CD4-positive, alpha-beta T cell treated with Interleukin-12 subunit alpha and Interleukin-12 subunit beta, for 1 hour (primary cell): ENCODE results near the gene LSM8.
"Not testable (repeated sequence)": the region's sequence is repeated elsewhere in the genome, so short reads cannot be mapped to it uniquely, and the experiment has no call there.

Experiments
- DNase-seq: peaks from one replicate; pipeline ENCODE4 v3.0.0-alpha.2; 2020

The LSM8 gene

DNA sequence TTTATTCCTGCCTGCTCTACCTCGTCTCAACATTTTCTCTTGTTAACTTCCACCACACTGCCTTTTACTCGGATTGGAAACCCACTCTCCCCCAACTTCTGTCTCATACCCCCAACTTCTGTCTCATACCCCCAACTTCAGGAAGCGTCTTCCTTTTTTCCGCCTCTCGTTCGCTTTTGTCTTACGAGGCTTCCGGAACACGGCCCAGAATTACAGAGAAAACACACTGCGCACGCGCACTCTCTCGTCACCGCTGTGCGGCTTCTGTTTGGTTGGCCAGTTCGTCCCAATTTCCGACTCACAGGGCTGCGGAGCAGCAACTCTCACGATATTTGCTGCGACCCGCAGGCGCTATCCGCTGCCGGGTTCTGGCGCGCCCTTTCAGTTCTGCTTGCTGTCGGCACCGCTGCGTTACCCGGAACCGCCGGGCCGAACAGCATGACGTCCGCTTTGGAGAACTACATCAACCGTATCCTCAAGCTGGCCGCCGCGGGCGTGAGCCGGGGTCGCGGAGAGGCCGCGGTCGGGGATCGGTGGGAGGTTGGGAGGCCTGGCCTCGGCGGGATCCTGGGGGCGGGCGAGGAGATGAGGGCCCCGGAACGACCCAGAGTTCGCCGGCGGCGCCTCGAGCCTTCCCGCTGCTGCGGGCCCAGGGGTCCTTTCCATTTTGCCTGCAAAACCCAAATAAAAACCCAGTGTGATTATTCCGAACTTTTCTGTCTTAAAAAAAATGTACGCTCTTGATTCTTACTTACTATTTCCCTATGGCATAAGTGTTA is at the start of gene LSM8:
TSS of gene LSM8 (plus strand) at position 379 of the 779 bp plus-strand sequence. CDS start at position 439, 60 bp downstream.
- peak; percentile 98 for DNase-seq

DNA sequence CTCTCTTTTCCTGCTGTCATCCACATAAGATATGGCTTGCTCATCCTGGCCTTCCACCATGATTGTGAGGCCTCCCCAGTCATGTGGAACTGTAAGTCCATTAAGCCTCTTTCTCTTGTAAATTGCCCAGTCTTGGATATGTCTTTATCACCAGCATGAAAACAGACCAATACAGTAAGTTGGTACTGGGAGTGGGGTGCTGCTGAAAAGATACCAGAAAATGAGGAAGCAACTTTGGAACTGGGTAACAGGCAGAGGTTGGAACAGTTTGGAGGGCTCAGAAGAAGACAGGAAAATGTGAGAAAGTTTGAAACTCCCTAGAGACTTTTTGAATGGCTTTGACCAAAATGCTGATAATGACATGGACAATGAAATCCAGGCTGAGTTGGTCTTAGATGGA is 49.5 kb upstream of the LSM8 start:
- not testable (repeated sequence) for DNase-seq

DNA sequence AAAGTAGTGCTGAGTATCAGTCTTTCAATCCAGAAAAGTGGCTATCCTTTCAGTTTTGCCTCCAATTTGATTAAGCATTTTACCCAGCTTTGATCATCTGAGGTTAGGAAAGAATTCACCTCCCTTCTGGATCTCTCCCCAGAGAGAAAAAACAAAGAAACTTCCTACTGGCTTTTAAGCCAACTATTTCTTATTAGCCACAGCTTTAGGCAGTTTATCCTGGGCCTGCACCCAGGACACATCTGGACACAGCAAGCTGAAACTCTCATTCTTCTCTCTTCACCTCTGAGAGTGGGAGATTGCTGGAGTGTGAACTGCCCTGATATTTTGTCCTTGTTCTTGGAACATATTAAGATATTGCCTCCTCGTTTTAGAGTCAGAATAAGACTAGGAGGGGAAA is 43.5 kb upstream of the LSM8 start:
- DNase-seq = no peak

DNA sequence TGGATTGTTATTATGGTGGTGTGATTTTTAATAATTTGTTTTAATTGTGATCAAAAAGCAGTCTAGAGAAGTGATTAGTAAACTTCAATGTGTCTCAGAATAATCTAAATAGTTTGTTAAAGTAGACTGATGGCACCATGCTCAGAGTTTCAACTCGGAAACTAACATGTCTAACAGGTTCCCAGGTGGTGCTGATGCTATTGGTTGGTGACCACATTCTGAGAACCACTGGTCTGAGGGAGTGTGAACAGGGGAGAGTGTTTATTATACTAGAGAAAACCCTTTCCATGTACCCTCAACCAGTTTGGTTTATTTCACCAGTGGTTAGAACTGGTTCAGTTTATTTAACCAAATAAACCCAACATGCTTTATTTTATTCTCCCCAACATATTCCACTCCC is 42.0 kb upstream of the LSM8 start:
- no peak for DNase-seq

DNA sequence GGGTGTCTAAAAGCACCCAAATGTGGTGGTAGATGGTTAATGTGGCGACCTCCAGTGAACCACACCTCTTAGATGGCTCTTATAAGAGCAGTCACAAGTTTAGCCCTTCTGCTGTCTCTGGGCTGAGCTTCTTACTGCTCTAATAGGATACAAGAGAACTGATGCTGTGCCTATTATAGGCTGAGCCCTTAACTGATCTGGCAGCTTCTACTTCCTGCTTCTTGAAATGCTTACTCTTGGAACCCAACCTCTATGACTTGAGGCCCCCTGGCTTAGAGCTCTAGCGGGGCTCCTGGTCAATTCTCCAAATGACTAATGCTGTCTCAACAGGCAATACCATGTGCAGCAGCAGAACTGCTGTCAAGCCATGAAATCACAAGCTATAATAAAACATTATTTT is 35.0 kb upstream of the LSM8 start:
- no peak for DNase-seq

DNA sequence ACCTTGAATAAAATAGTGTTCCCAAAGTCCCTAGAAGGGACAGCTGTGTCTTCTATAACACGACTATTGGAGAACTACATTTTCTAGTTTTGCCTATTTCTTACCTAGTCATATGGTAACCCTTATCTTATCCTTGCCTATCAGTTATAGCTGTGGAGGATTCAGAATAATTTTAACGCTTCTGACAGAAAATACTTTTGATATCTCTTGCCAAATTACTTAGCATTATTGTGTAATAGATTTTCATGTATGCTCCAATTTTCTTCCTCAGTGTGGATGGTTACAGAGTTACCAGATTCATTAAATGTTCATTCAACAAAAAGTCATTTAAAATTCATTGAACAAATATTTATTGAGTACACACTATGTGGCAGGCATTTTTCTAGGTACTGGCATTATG is 34.6 kb upstream of the LSM8 start:
- DNase-seq = no peak

DNA sequence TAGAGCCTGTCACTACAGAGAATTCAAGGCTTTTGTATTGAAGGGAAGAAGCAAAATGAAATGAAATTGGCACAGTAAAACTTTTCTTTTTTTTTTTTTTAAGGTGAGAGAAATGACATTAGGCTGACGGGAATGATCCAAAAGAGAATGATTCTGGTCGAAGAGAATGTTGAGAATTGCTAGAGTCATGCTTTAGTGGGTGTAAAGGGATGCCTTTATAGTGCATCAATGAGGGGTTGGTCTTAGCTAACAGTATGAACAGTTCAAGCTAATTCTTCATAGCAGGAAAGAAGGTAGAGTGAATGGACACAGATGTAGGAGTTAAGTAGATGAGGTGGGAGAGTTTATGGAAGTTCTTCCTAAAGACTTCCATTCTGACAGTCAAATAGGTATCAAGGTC is 32.3 kb upstream of the LSM8 start:
- DNase-seq = no peak

DNA sequence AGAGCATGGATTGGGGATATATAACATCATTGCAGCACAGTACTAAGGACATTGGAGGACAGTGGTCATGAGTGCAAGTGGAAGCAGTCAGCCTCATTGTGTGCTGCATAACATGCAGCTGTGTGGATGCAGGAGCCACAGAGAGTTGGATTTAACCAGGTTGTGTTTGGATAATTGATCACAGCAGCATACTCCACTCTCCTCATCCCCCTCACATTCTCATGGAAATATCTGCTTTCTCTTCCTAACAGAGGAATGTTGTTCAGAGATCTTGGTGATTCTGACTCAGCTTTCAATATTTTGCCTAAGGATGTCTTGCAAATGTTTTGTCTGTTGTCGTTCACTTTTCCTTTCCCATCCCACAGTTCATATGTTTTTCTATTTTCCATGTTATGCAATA is 31.8 kb upstream of the LSM8 start:
- no peak for DNase-seq

DNA sequence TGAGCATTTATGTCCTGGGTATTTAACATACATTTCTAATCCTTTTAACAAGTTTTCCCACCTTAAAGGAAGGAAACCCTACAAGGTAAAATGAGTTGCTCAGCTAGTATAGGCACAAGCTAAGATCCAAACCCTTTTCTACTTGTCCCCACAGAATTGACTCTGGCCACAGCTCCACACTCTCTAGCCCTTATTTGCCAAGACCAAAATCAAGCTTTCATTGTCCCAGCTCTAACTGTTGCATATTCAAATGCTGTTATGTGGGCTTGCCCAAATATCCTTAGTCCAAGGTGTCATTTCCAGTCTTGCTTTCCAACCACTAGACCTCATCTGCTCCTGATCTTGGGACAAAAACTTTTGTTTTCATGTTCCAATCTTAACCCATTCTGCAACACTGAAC is 31.3 kb upstream of the LSM8 start:
- DNase-seq = no peak

DNA sequence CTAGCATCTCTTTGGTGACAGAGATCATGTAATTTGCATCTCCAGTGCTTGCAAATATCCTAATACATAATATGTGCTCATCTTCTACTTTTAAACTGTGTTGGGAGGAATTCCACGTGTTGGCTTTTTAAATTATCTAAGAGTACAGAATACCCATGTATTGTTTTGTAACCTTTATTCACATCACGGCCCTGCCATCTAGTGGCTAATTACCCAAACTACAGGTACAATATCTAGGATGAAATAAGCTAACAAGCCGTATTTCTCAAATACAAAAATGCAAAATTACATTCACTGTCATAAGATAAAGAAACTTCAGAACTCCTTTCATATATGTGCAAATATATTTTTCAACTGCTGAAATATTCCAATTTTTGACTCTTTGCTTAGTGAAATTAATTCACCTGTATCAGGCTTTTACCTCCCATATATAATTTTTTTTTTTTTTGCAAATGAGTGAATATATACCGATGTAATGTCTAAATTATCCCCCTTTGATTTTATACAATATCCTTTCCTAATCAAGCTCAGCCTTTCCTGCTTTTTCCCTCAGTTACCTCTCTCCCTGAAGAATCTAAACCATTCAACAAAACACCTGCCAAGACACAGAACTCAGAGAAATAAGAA is 30.3 kb upstream of the LSM8 start:
- peak; percentile 49 for DNase-seq

DNA sequence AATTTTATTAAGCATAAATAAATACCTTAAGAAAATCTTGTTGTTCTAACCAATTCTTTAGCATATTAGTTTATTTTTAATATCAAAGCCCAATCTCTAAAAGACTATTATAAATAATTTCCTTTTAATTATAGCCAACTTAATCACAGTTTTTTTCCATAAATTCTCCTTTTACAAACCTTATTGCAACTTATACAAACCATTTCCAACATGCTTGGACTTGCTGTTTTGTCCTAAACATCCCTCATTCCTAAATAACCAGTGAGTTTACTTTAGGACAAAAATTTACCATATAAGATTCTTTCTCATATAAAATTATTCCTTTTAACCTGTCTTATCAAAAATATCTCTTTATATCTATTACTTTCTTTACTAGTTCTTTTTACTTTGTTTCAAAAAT is 25.2 kb upstream of the LSM8 start:
- no peak for DNase-seq

DNA sequence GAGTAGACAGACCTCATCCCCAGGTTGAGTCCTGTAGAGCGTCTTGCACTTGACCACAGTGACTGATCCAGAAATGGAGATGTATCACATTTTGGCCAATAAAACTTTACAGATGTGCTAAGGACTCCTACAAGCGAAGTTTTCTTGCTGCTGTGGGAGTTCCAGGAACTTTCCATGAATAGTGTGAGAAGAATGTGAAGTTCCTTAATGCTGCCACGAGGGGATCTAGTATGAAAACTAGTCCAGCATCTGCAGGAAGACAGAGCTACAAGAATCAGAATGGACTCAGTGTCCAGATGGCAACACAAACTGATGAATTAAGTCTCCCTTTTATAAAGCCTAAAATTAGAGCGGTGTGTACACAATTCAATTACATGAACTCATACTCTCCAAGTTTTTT is 14.8 kb upstream of the LSM8 start:
- no peak for DNase-seq

DNA sequence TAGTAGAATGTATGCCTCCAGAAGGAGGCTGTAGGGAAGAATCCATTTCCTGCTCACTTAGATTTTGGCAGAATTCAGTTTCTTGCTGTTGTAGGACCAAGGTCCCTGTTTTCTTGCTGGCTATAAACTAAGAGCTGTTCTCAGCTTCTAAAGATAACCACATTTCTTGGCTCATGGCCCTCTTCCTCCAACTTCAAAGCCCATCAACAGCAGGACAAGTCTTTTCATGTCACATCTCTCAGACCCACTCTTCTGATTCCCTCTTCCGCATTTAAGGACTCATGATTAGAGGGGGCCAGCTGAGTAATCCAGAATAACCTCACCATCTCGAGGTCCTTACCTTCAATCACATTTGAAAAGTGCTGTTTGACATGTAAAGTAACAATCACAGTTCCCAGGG is 8.2 kb upstream of the LSM8 start:
- DNase-seq = no peak

DNA sequence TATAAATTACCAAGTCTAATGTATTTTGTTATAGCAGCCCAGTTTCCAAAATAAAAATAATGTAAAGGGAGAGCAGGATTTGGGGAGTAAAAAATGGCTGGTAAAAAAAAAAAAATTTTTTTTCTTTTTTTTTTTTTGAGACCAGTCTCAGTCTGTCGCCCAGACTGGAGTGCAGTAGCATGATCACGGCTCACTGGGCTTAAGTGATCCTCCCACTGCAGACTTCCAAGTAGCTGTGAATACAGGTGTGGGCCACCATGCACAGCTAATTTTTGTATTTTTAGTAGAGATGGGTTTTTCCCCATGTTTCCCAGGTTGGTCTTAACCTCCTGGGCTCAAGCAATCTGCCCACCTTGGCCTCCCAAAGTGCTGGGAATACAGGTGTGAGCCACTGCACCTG is 4.8 kb upstream of the LSM8 start:
- DNase-seq = no peak

DNA sequence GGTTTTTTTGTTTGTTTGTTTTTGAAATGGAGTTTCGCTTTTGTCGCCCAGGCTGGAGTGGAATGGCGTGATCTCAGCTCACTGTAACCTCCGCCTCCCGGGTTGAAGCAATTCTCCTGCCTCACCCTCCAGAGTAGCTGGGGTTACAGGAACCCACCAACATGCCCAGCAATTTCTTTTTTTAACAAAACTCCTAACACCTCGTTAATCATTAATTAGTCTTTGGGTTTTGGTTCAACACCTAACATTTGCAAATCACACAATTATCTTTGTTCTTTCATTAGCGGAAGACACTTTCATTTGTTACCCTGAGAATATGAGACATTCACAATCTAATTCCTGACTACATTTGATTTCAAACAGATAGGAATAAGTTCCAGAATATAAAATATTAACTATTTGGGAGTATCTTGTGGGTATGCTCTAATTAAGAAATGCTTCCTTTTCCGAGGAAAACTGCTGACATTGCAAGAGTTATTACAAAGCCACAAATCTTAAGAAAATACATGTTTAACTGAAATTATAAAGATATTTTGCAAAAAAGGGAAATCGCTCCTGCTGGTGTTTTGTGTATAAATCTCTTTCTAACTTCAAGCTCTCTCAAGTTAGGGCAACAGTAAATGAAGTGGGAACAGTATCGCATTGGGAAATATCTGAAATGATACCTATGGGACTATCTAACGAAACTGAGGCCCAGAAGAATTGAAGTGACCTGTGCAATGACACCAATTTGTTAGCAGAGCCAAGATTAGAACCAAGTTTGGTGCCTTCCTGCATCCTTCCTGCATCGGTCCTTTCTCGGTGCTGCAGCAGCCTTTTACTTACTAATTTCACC is 1.2 kb upstream of the LSM8 start:
- DNase-seq = peak; percentile 4

DNA sequence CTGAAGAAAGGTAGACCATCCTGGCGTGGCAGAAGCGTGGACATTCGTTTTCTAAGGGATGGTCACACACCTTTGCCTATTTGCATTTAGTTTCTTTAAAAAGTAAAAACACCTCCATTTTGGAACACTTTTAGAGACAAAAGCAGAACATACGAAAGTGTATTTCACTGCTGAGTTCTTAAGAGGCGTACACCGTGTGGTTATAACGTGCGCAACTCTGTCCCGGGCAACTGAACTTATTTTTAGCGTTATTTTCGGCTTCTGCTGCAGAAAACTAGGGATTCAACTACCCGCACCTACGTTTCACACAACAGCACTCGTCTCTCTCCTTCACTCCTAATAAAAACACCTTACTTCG is 557 bp upstream of the LSM8 start:
- DNase-seq = no peak

DNA sequence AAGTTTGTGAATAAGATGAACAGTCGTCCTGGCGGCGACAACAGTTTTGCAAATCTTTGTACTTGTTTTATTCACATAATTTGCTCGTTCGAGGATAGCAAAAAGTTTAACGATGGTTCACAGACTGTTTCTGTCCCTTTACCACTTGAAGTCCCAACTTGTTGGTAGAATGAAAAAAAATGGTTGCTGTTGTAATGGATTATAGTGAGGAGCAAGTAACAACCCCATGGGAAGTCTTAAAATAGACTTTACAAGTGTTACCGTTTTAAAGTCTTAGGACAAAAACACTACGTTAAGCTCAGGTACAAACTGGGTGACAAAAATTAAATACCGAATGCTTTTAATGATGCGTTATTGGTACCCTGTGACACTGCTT is 589 bp downstream of the LSM8 start:
- no peak for DNase-seq

DNA sequence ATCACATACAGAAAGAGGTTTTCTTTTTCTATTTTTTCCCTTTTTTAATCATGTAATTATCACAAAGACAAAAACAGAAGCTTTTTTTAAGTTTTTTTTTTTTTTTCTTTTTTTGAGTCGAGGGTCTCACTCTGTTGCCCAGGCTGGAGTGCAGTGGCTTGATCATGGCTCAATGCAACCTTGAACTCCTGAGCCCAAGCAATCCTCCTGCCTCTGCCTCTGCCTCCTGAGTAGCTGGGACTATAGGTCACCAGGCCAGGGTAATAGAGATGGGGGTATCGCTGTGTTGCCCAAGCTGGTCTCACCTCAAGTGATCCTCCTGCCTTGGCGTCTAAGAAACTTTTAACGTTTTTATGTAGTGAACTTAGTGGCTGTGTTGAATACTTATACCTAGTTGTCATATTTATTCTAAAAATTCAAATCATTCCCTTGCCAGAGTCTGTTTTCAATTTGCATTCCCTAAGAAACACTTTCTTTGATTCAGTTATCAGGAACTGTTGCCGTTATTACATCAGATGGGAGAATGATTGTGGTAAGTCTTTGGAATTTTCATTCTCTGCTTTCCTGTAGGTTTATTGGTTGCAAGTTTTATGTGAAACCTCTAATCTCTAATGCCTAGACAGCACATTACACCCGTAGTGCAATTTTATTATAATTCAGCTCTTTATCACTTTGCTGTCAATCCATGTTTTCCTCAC is 1.3 kb downstream of the LSM8 start:
- DNase-seq = no peak

DNA sequence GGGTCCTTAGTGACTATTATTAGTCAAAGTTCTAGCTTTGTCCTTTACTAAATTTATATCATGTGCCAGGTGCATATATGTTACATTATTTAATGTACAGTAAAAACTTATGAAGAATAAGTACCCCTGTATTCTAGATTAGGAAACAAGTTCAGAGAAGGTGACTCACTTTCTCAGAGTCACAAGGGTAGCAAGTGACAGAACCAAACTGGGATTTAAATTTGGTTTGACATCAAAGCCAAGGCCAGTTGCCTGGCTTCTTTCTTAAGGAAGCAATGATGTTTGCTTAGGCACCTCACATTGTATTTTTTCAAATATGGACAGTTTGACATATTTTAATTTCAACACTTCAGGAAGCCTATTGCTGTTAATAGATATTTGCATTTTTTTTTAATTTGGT is 2.5 kb downstream of the LSM8 start:
- DNase-seq = no peak

DNA sequence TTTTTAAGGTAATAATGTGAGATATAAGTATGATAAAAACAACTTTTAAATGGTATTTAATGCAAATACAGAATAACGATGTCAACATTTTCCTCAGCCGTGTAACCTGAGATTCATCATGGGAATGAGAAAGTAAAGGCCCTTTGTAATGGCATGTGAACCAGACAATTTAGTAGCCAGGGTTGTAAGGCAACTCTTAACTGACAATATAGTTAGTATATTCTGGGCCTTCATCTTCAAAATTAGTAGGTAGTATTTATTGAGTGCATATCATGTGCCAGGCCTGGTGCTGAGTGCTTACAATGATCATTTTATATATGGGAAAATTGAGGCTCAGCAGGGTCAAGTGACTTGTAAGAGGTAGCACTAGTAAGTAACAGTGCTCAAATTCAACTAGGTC is 10.6 kb downstream of the LSM8 start:
- no peak for DNase-seq

DNA sequence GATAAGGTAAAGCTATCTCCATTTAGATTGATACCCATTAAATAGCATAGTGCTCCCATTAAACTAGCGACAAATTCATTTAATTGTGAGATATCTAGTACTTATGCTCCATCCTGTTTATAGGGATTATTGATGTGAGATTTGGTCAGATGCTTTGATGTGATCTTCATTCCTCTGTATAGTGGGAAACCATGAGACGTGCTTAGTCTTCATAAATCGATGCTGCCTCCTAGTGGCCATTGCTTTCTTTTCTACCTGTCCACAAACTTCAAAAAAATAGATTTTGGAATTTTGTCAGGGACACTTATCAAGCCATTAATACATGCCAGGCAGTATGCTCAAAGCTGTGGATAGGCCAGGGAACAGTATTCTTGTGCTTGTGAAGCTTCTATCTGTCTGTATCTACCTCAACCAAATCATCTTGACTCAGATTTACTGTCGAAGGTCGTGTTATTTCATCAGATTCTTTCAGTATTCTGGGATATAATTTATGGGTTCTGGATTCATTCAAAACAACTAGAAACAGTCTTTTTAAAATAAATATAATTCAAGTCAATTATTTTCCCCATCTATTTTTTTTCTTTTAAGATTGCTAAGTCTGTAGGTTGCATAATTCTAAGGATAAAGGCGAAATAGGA is 12.0 kb downstream of the LSM8 start:
- DNase-seq = peak; percentile 66

DNA sequence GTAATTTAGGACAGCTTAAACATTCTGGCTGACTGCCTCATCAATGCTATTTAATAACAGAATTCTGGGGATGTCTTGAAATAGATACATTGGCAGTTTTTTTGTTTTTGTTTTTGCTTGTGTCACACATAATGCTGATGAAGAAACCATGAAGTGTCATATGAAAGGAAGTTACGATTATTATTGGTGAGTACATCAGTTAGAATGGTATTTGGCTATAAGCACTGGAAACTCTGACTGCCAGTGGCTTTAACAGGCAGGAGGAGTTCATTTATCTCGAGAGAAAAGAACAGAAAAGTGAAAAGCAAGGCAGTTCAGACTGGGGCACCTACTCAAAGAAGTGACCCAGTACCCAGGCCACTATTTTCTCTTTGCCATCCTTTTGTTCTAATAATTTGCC is 18.1 kb downstream of the LSM8 start:
- no peak for DNase-seq
